ENCODE data around the gene ABCC1. TPM values are rescaled to one million over a fixed set of nuclear protein-coding genes. Genes with fewer than 3 reads are reported as not detected.
"Not testable (repeated sequence)": the region's sequence is repeated elsewhere in the genome, so short reads cannot be mapped to it uniquely, and the experiment has no call there.

Gene ABCC1
- total RNA-seq, 1 donor from 2014 or later, result 18.1 TPM

DNA sequence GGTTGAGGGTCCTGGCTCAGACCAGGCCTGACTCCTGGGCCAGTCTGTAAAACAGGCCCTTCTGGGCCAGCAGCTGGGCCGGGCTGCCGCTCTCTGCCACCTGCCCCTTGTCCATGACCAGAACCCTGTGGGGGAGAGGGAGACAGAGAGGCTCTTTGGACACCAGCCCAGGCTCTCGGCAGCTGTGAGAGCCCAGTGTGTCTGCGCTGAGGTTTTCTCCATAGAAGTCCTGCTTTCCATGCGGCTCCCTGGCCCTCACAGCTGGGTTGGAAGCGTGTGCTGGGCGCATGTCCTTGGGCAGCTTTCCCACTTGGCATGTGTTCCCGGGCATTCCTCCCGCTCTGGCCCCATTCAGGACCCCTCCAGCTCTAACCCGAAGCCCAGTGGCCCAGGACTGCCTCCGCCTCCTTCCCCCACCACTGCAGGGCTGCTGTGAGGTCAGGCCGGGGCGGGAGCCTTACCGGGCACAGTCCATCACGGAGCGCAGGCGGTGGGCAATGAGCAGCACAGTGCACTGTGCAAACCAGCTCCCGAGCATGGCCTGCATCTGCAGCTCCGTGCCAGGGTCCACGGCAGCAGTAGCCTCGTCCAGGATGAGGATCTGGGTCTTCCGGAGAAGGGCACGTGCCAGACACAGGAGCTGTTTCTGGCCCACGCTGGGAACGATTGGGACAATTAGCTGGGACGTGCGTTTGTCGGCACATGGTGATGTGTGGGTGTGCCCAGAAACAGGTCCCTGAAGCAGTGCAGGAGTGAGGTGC is 200.9 kb downstream of the ABCC1 start:
- H3K4me3 ChIP-seq (ENCODE audit: low read depth, low read length), result no peak overlapping the region
- TF ChIP-seq, protein P1, sequence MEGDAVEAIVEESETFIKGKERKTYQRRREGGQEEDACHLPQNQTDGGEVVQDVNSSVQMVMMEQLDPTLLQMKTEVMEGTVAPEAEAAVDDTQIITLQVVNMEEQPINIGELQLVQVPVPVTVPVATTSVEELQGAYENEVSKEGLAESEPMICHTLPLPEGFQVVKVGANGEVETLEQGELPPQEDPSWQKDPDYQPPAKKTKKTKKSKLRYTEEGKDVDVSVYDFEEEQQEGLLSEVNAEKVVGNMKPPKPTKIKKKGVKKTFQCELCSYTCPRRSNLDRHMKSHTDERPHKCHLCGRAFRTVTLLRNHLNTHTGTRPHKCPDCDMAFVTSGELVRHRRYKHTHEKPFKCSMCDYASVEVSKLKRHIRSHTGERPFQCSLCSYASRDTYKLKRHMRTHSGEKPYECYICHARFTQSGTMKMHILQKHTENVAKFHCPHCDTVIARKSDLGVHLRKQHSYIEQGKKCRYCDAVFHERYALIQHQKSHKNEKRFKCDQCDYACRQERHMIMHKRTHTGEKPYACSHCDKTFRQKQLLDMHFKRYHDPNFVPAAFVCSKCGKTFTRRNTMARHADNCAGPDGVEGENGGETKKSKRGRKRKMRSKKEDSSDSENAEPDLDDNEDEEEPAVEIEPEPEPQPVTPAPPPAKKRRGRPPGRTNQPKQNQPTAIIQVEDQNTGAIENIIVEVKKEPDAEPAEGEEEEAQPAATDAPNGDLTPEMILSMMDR (conservative IDR thresholded peaks at IDR 0.05; ENCODE audit: low read depth, low read length), result no peak
- no peak for DNase-seq (ENCODE audit: low read depth)

DNA sequence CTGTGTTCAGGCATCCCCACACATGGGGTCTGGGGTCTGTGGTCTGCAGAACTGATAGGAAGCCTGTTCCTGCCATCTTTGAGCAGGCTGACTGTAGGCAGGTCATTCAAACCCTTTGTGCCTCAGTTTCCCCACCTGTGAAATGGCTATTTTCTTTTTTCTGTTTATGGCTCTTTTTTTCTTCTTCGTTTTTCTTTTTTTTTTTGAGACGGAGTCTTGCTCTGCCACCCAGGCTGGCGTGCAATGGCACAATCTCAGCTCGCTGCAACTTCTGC is 201.4 kb downstream of the ABCC1 start:
- TF ChIP-seq, protein P1 (conservative IDR thresholded peaks at IDR 0.05; ENCODE audit: low read depth, low read length), result no peak
- DNase-seq (ENCODE audit: low read depth), result no peak
- H3K4me3 ChIP-seq (ENCODE audit: low read depth, low read length), result no peak overlapping the region

DNA sequence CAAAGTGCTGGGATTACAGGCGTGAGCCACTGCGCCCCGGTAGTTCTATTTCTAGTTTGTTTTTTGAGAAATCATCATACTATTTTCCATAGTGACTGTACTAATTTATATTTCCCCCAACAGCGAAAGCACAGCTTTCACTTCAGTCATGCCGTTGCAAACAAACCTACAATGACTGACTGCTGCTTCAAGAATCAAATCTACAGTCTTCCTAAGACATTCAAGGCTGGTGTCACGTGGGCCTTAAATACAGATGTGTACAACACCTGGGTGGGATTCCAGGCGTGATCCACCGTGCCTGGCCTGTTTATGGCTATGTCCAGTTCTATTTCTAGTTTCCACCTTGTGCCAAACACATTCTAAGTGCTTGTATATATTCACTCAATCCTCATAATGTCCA is 201.9 kb downstream of the ABCC1 start:
- H3K4me3 ChIP-seq (ENCODE audit: low read depth, low read length), result no peak overlapping the region
- TF ChIP-seq, protein P1 (conservative IDR thresholded peaks at IDR 0.05; ENCODE audit: low read depth, low read length), result no peak
- no peak for DNase-seq (ENCODE audit: low read depth)

DNA sequence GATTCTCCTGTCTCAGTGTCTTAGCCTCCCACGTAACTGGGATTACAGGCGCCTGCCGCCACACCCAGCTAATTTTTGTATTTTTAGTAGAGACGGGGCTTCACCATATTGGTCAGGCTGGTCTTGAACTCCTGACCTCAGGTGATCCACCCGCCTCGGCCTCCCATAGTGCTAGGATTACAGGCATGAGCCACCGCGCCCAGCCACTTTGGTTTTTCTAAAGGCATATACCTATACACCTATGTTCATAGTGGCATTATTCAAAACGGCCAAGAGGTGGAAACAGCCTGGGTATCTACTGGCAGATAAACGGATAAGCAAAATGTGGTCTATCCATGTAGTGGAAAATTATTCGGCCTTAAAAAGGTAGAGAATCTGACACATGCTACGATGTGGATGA is 203.6 kb downstream of the ABCC1 start:
- not testable (repeated sequence) for H3K4me3 ChIP-seq (ENCODE audit: low read depth, low read length)

DNA sequence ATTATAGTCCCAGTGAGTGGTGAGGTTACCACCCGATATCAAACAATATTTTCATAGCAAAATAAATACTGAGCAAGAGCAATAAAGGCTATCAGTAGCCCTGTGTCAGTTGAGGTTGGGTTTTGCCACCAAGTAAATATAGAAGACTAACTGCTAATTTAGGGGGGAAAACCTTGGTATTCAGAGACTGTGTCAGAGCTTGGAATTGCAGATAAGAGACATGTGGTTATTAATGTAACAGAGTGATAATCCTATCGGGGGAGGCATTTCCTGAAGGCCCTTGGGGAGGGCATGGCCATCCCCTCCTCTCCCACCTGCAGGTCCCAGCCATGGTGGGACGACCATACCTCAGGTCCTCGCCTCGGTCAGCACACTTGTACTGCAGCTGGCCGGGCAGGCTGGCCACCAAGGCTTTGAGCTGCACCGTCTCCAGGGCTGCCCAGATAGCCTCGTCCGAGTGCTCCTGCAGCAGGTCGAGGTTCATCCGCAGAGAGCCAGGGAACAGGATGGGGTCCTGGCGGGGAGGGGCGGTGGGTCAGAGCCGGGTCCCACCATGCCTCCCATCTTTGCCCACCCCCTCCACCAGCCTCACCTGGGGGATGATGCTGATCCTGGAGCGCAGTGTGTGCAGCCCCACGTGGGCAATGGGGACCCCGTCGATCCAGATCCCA is 205.0 kb downstream of the ABCC1 start:
- no peak overlapping the region for H3K4me3 ChIP-seq (ENCODE audit: low read depth, low read length)
- TF ChIP-seq, protein P1 (conservative IDR thresholded peaks at IDR 0.05; ENCODE audit: low read depth, low read length), result no peak
- no peak for DNase-seq (ENCODE audit: low read depth)

More for the DNA sequence above, 203.6 kb downstream of the ABCC1 start:
- DNase-seq (ENCODE audit: low read depth), result not testable (repeated sequence)

DNA sequence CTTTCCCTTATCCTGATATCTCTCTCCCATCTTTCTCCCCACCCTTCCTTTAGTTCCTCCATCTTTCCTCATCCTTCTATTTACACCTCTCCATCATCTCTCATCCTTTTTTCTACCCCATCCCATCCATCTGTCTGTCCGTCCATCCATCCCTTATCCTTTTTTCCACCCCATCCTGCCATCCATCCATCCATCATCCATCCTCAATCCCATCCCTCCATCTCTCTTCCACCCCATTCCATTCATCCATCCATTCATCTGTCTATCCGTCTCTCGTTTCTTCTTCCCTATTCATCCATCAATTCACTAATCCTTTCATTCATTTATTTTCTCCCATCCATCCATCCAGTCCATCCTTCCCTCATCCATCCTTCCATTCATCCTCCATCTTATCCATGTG is 205.8 kb downstream of the ABCC1 start:
- no peak overlapping the region for H3K4me3 ChIP-seq (ENCODE audit: low read depth, low read length)
- TF ChIP-seq, protein P1 (conservative IDR thresholded peaks at IDR 0.05; ENCODE audit: low read depth, low read length), result no peak
- DNase-seq (ENCODE audit: low read depth), result no peak

DNA sequence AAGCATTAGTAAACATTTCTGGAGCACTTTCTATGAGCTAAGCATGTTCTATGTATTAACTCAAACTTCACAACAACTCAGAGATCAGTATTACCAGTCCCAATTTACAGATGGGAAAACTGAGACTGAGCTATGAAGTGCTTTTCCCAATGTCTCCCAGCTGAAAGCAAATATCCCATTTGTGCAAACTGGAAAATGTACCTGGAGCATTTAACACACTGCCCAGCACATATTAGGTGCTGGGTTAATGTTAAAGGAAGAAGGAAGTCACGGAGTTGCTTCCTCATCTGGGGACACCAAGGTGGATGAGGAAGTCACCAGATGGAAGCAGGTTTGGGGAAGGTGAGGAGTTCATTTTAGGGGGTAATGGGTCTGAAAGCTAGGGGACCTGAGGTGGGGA is 207.8 kb downstream of the ABCC1 start:
- TF ChIP-seq, protein P1 (conservative IDR thresholded peaks at IDR 0.05; ENCODE audit: low read depth, low read length), result no peak
- no peak for DNase-seq (ENCODE audit: low read depth)
- H3K4me3 ChIP-seq (ENCODE audit: low read depth, low read length), result no peak overlapping the region

Data from epithelial cell of proximal tubule (primary cell).